Mesenchymal stem cell (in vitro differentiated cells and primary cell): Measurements from ENCODE around the gene LACC1.

Experiments
- DNase-seq: peaks from one replicate; pipeline ENCODE4 v3.0.0-alpha.2; 2013
- H2AFZ ChIP-seq: one replicate; pipeline ENCODE4 v1.6.1; 2013; ENCODE audit warnings: low read depth, mild to moderate bottlenecking, control low read depth, inconsistent platforms, low read length, moderate library complexity
- H2AK5ac ChIP-seq: 2 replicates; pipeline ENCODE4 v1.6.1; 2013; ENCODE audit warnings: low read length, moderate library complexity, mild to moderate bottlenecking, inconsistent platforms; ENCODE audit not compliant: severe bottlenecking
- H2BK120ac ChIP-seq: one replicate; pipeline ENCODE4 v1.6.1; 2013; ENCODE audit warnings: low read depth, mild to moderate bottlenecking, inconsistent platforms, low read length, moderate library complexity
- H2BK12ac ChIP-seq, 2 experiments: one replicate each; pipeline ENCODE4 v1.6.1; 2013; ENCODE audit warnings: inconsistent platforms in 2 of 2, low read length in 2 of 2, mild to moderate bottlenecking in 2 of 2, moderate library complexity in 2 of 2, control low read depth in 1 of 2
- H2BK15ac ChIP-seq: one replicate; pipeline ENCODE4 v1.6.1; 2013; ENCODE audit warnings: mild to moderate bottlenecking, low read depth, inconsistent platforms; ENCODE audit not compliant: poor library complexity, severe bottlenecking
- H2BK5ac ChIP-seq: 2 replicates; pipeline ENCODE4 v1.6.1; 2013; ENCODE audit warnings: low read depth, mild to moderate bottlenecking, low read length, control low read depth, inconsistent platforms; ENCODE audit not compliant: poor library complexity, severe bottlenecking
- H3K14ac ChIP-seq, 2 experiments: one replicate each; pipeline ENCODE4 v1.6.1; 2013; ENCODE audit warnings: inconsistent platforms in 2 of 2, low read length in 2 of 2, control low read depth in 1 of 2, mild to moderate bottlenecking in 1 of 2, moderate library complexity in 1 of 2
- H3K18ac ChIP-seq, 2 experiments: one replicate each; pipeline ENCODE4 v1.6.1; 2013; ENCODE audit warnings: inconsistent platforms in 2 of 2, low read length in 2 of 2, control low read depth in 1 of 2, low read depth in 1 of 2, mild to moderate bottlenecking in 1 of 2
- H3K23ac ChIP-seq, 2 experiments: one replicate each; pipeline ENCODE4 v1.6.1; 2013; ENCODE audit warnings: inconsistent platforms in 2 of 2, low read length in 2 of 2, mild to moderate bottlenecking in 2 of 2, moderate library complexity in 2 of 2, control low read depth in 1 of 2
- H3K27ac ChIP-seq: 2 replicates; pipeline ENCODE4 v1.5.1; 2013; ENCODE audit warnings: mild to moderate bottlenecking, moderate library complexity, low read length, control low read depth, inconsistent platforms; ENCODE audit not compliant: poor library complexity, severe bottlenecking
- H3K27me3 ChIP-seq, 2 experiments: 2 replicates each; pipeline versions ENCODE4 v1.6.1 to v1.7.0; 2013; ENCODE audit warnings: low read length in 2 of 2, mild to moderate bottlenecking in 2 of 2, moderate library complexity in 2 of 2, control low read depth in 1 of 2, inconsistent platforms in 1 of 2; ENCODE audit not compliant: control insufficient read depth in 1 of 2, insufficient read depth in 1 of 2
- H3K36me3 ChIP-seq, 2 experiments: 2 replicates each; pipeline versions ENCODE4 v1.6.1 to v1.7.0; 2013; ENCODE audit warnings: low read length in 2 of 2, control low read depth in 1 of 2, inconsistent platforms in 1 of 2, low read depth in 1 of 2, mild to moderate bottlenecking in 1 of 2; ENCODE audit not compliant: insufficient read depth in 2 of 2, control insufficient read depth in 1 of 2
- H3K4ac ChIP-seq, 2 experiments: one replicate each; pipeline ENCODE4 v1.6.1; 2013; ENCODE audit warnings: inconsistent platforms in 2 of 2, low read length in 2 of 2, mild to moderate bottlenecking in 2 of 2, moderate library complexity in 2 of 2, control low read depth in 1 of 2, low read depth in 1 of 2
- H3K4me1 ChIP-seq: 2 replicates; pipeline ENCODE4 v1.6.1; 2013; ENCODE audit warnings: low read depth, low read length, control low read depth; ENCODE audit not compliant: control insufficient read depth, insufficient read depth
- H3K4me2 ChIP-seq: 2 replicates; pipeline ENCODE4 v1.6.1; 2013; ENCODE audit warnings: low read length, mild to moderate bottlenecking, inconsistent platforms; ENCODE audit not compliant: poor library complexity, severe bottlenecking
- H3K4me3 ChIP-seq, 2 experiments: 2 replicates each; pipeline versions ENCODE4 v1.5.1 to v1.7.0; 2013; ENCODE audit warnings: low read length in 2 of 2, mild to moderate bottlenecking in 2 of 2, control low read depth in 1 of 2, low read depth in 1 of 2; ENCODE audit not compliant: insufficient read depth in 1 of 2
- H3K79me1 ChIP-seq: replicated peaks from 2 replicates; pipeline ENCODE4 v1.6.1; 2013; ENCODE audit warnings: mild to moderate bottlenecking, control low read depth, low read length, inconsistent platforms; ENCODE audit not compliant: poor library complexity, severe bottlenecking
- H3K9ac ChIP-seq: 2 replicates; pipeline ENCODE4 v1.7.0; 2013; ENCODE audit warnings: mild to moderate bottlenecking, low read length, moderate library complexity
- H3K9me3 ChIP-seq: 2 replicates; pipeline ENCODE4 v1.7.0; 2013; ENCODE audit warnings: mild to moderate bottlenecking, low read length; ENCODE audit not compliant: control insufficient read depth
- H4K8ac ChIP-seq: one replicate; pipeline ENCODE4 v1.6.1; 2013; ENCODE audit warnings: inconsistent platforms, mild to moderate bottlenecking, low read length, moderate library complexity
- H4K91ac ChIP-seq: one replicate; pipeline ENCODE4 v1.6.1; 2013; ENCODE audit warnings: mild to moderate bottlenecking, low read length, inconsistent platforms
- WGBS: methylation state at CpG from one replicate; pipeline ENCODE4 v1.1.7; 2013; ENCODE audit warnings: mixed read lengths; 5-methylcytosine and 5-hydroxymethylcytosine counted together

Gene LACC1

DNA sequence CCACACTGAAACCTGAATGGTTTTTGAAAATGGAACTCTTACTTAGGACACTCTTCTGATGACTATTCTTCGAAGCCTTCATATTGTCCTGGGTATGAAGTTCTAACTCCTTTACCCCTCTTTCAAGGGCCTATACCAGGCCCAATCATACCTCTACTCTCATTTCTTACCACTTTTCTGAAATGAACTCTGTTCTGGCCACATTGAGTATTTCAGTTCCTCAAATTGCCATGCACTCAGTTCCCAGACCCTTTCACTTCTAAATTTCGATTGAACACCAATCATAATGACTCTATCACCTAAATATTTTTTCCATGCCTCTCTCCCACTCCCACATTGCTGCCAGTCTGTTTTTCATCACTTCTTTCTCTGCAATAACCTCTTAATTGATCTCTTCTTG, 53.7 kb downstream of the LACC1 start:
- Histone ChIP-seq H2AK5ac (no peak overlapping the region), H3K27ac (no peak overlapping the region), H2BK12ac (no peak overlapping the region), H3K4ac (no peak overlapping the region), H3K18ac (no peak overlapping the region), H3K23ac (no peak overlapping the region), H2AFZ (no peak overlapping the region), H3K14ac (no peak overlapping the region), H4K8ac (no peak overlapping the region), H4K91ac (no peak overlapping the region), H3K4me3 (no peak overlapping the region), H3K9ac (no peak overlapping the region), H3K27me3 (no peaks in the 10 kb centered on the region), H3K4me1 (peaks cover 2% of the 10 kb centered on the region), H3K4me2 (no peak overlapping the region), H2BK15ac (no peak overlapping the region), H3K79me1 (no peaks in the 10 kb centered on the region), H2BK5ac (no peak overlapping the region), H2BK120ac (no peak overlapping the region), H3K36me3 (no peaks in the 10 kb centered on the region), H3K9me3 (peaks cover 10% of the 10 kb centered on the region)
- WGBS, result 83% methylated on average over 2 of the region's 2 CpGs
- no peak for DNase-seq

DNA sequence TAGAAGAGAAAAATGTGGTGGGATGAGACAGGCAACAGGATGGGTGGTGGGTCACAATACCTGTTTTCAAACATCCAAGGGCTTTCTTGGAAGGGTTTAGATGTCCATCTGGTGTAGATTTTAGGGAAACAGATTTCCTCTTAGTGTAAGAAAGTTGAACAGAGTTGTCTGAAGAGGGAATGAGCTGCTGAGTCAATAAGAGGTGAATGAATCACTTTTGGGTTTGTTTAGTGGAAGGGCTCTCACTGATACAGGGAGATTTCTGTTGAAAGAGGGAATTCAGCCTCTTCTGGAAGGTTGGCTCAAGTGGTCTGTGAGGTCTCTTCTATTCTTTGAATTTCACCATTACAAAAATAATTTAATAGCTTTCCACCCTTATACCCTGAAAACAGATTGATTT, 54.6 kb downstream of the LACC1 start:
- Histone ChIP-seq H3K4ac (no peak overlapping the region), H3K4me3 (no peak overlapping the region), H2AK5ac (no peak overlapping the region), H3K4me1 (peaks cover 2% of the 10 kb centered on the region), H2BK12ac (no peak overlapping the region), H2BK120ac (no peak overlapping the region), H3K36me3 (no peaks in the 10 kb centered on the region), H3K9ac (no peak overlapping the region), H4K8ac (no peak overlapping the region), H3K27me3 (no peaks in the 10 kb centered on the region), H3K14ac (no peak overlapping the region), H3K27ac (no peak overlapping the region), H3K4me2 (no peak overlapping the region), H3K9me3 (peaks cover 10% of the 10 kb centered on the region), H2BK5ac (no peak overlapping the region), H3K18ac (no peak overlapping the region), H3K23ac (no peak overlapping the region), H4K91ac (no peak overlapping the region), H3K79me1 (no peaks in the 10 kb centered on the region), H2BK15ac (no peak overlapping the region), H2AFZ (no peak overlapping the region)
- DNase-seq, result no peak

DNA sequence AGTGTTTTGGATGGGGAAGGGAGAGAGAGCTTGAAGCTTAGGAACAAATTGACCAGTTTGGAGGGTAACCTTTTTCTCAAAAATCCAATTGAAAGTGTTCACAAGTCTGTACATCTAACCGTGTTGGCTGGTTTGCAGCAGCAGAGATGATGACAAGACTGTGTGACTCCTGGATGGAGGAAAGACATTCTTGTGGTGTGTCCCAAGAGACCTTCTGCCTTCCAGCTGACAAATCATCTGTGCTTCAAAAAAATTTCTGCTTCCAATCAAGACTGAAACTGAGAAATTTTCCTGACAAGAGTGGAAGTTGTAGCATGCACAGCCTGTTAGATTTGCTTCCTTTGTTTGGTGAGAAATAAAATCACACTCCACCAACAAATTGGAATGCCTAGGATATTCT, 56.2 kb downstream of the LACC1 start:
- H3K4ac ChIP-seq, result no peak overlapping the region
- no peak overlapping the region for H3K4me2 ChIP-seq
- no peaks in the 10 kb centered on the region for H3K36me3 ChIP-seq
- no peak overlapping the region for H2AFZ ChIP-seq
- WGBS, result 44% methylated on average over 1 of the region's 1 CpG
- DNase-seq, result peak; percentile 29
- H3K4me1 ChIP-seq, result peaks cover 2% of the 10 kb centered on the region
- peak overlapping the region in 1 of 2 experiments; percentile 24 for H3K4me3 ChIP-seq
- no peak overlapping the region for H3K23ac ChIP-seq
- no peaks in the 10 kb centered on the region for H3K27me3 ChIP-seq
- no peaks in the 10 kb centered on the region for H3K79me1 ChIP-seq
- H2BK12ac ChIP-seq, result no peak overlapping the region
- no peak overlapping the region for H4K8ac ChIP-seq
- no peak overlapping the region for H3K18ac ChIP-seq
- H2BK5ac ChIP-seq, result no peak overlapping the region
- H2BK15ac ChIP-seq, result no peak overlapping the region
- no peak overlapping the region for H2BK120ac ChIP-seq
- H3K9me3 ChIP-seq, result peaks cover 4% of the 10 kb centered on the region
- no peak overlapping the region for H2AK5ac ChIP-seq
- H3K9ac ChIP-seq, result peak overlapping the region; percentile 22
- no peak overlapping the region for H3K27ac ChIP-seq
- no peak overlapping the region for H4K91ac ChIP-seq
- no peak overlapping the region for H3K14ac ChIP-seq

DNA sequence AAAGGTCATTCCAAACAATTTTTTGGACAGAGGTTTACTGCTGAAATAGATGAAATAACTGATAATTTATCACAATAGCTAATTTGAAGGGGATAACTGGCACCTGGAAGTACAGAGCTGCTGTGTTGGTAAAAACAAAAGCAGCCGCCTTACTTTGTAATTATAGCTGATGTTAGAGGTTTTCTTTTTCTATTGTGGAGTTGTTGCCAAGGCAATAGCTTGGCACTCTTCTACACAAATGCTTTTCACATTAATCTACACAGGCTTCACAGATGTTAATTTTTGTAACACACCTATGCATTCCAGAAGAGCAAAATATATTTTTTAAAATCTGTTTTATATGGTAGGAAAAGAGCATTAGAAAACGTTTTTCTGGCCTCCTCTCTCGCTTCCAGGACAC, 56.9 kb downstream of the LACC1 start:
- Histone ChIP-seq H4K91ac (no peak overlapping the region), H2BK12ac (no peak overlapping the region), H4K8ac (no peak overlapping the region), H2AFZ (no peak overlapping the region), H3K9ac (peak overlapping the region; percentile 22), H3K27me3 (no peaks in the 10 kb centered on the region), H3K27ac (no peak overlapping the region), H2BK5ac (no peak overlapping the region), H3K4me1 (peaks cover 2% of the 10 kb centered on the region), H3K9me3 (no peaks in the 10 kb centered on the region), H3K79me1 (no peaks in the 10 kb centered on the region), H3K18ac (no peak overlapping the region), H2BK120ac (no peak overlapping the region), H3K23ac (no peak overlapping the region), H3K14ac (no peak overlapping the region), H3K4me2 (no peak overlapping the region), H3K4ac (no peak overlapping the region), H3K4me3 (no peak overlapping the region), H2AK5ac (no peak overlapping the region), H3K36me3 (no peaks in the 10 kb centered on the region), H2BK15ac (no peak overlapping the region)
- DNase-seq, result no peak
- 51% methylated on average over 2 of the region's 3 CpGs for WGBS
